HG03442 (cell line): ENCODE measurements around the gene RALBP1.

ENCODE experiments used
- ATAC-seq: cut with Tn5 transposase; IDR thresholded peaks from one replicate; pipeline ENCODE4 v1.9.1; 2021; ENCODE audit warnings: mild to moderate bottlenecking, moderate library complexity; ENCODE audit not compliant: unreplicated experiment

The RALBP1 gene

GRCh38 chr18:9586814-9587213, 111.5 kb downstream of the RALBP1 start:
- ATAC-seq, result no peak
